ENCODE data around the gene SERHL2. TPM values are rescaled to one million over a fixed set of nuclear protein-coding genes. Genes with fewer than 3 reads are reported as not detected.
"Not testable (repeated sequence)": the region's sequence is repeated elsewhere in the genome, so short reads cannot be mapped to it uniquely, and the experiment has no call there.

SERHL2 gene
- total and polyA plus RNA-seq, 2 donors, result 1.2 to 2.4 TPM

DNA sequence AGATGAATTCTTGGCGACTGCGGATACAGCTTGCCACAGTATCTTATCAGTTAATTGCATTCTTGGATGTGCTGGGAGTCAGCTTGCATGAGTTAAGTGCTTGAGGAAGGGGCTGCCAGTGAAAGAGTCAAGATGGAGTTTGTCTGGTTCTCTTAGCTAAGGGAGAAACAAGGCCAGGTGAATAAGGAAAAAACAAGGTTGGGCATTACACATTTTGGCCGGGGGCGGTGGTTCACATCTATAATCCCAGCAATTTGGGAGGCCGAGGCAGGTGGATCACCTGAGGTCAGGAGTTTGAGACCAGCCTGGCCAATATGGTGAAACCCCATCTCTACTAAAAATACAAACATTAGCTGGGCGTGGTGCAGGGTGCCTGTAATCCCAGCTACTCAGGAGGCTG, 5.6 kb upstream of the SERHL2 start:
- not testable (repeated sequence) for H3K36me3 ChIP-seq (ENCODE audit: control insufficient read depth in 2 of 2, insufficient read depth in 2 of 2, low read length in 1 of 2); H3K9me3 ChIP-seq (ENCODE audit: control insufficient read depth in 2 of 2, insufficient read depth in 1 of 2, low read length in 1 of 2); DNase-seq (ENCODE audit: low read depth in 6 of 9, low spot score in 9 of 9); H3K27ac ChIP-seq (ENCODE audit: low read depth in 1 of 2, low read length in 1 of 2); H3K27me3 ChIP-seq (ENCODE audit: control insufficient read depth in 2 of 2, insufficient read depth in 1 of 2, low read length in 1 of 2); H3K4me1 ChIP-seq (ENCODE audit: control insufficient read depth in 2 of 2, insufficient read depth in 2 of 2, low read length in 2 of 2); H3K4me3 ChIP-seq (ENCODE audit: low read length in 2 of 2)
- 86% methylated on average over 6 of the region's 6 CpGs for WGBS

DNA sequence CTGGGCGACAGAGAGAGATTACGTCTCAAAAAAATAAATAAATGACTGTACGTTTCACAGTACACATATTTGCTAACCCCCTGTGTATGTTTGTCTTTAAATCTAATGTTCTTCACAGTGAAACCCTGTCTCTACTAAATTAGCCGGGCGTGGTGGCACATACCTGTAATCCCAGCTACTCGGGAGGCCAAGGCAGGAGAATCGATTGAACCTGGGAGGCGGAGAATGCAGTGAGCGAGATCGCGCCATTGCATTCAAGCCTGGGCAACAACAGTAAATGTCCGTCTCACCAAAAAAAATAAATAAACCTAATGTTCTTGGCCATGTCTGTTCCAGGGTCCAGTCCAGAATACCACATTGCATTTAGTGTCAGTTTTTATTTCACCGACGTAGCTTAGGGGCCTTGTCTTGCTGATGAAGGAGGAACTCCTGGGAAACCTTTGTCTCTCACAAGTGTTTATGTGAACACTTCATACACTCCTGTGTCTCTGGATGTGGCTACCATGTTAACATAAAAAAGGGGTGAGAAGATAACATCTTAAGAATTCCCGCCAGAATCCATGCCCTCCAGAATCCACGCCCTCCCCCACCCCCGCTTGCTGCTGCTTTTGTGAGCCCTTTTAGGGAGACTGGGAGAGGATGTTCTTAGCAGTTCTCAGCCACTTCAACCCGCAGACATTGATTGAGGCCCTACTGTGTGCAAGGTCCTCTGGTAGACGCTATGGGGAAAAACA, 5.0 kb upstream of the SERHL2 start:
- H3K4me3 ChIP-seq (ENCODE audit: low read length in 2 of 2), result no peak overlapping the region
- H3K4me1 ChIP-seq (ENCODE audit: control insufficient read depth in 2 of 2, insufficient read depth in 2 of 2, low read length in 2 of 2), result peaks cover 0 to 4% of the 10 kb centered on the region in 2 donors
- no peak for DNase-seq (ENCODE audit: low read depth in 6 of 9, low spot score in 9 of 9)
- WGBS, result 95% methylated on average over 19 of the region's 19 CpGs
- peaks cover 0 to 5% of the 10 kb centered on the region in 2 donors for H3K9me3 ChIP-seq (ENCODE audit: control insufficient read depth in 2 of 2, insufficient read depth in 1 of 2, low read length in 1 of 2)
- H3K27ac ChIP-seq (ENCODE audit: low read depth in 1 of 2, low read length in 1 of 2), result no peak overlapping the region
- H3K27me3 ChIP-seq (ENCODE audit: control insufficient read depth in 2 of 2, insufficient read depth in 1 of 2, low read length in 1 of 2), result peaks cover 0 to 6% of the 10 kb centered on the region in 2 donors
- no peaks in the 10 kb centered on the region for H3K36me3 ChIP-seq (ENCODE audit: control insufficient read depth in 2 of 2, insufficient read depth in 2 of 2, low read length in 1 of 2)

DNA sequence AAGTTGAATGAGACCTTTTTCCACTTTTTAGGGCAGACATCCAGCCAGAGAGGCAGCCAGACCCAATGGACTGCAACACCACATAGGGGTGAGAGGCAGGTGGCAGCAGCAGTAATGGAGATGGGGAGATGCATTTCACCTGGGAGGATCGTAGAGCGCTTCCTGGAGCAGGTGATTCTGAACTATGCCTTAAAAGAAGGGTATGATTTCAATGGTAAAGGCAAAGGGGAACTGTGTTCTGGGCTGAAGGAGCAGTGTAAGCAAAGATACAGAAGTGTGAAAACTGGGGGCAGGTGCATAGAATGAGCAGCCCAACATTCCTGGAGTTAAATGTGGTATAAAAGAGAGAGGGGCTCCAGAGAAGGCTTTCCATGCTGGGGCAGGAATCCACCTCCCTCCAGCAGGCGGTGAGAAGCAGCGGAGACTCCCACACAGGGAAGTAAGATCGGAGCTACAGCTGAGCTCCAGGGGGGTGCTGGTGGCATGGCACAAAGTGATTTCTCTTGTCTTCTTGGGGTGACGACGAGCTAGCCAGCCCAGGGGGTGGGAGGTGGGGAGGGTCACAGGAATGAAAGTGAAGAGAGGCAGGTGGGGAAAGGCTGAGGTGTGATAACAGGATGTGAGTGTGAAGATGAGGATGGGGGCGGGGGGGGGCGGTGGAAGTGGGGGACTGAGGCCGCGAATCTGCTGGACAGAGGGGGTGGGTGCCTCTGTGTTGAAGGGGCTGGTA, 4.3 kb upstream of the SERHL2 start:
- Histone ChIP-seq H3K36me3 (ENCODE audit: control insufficient read depth in 2 of 2, insufficient read depth in 2 of 2, low read length in 1 of 2) (no peaks in the 10 kb centered on the region), H3K9me3 (ENCODE audit: control insufficient read depth in 2 of 2, insufficient read depth in 1 of 2, low read length in 1 of 2) (peaks cover 0 to 5% of the 10 kb centered on the region in 2 donors), H3K27me3 (ENCODE audit: control insufficient read depth in 2 of 2, insufficient read depth in 1 of 2, low read length in 1 of 2) (peaks cover 0 to 12% of the 10 kb centered on the region in 2 donors), H3K27ac (ENCODE audit: low read depth in 1 of 2, low read length in 1 of 2) (no peak overlapping the region), H3K4me1 (ENCODE audit: control insufficient read depth in 2 of 2, insufficient read depth in 2 of 2, low read length in 2 of 2) (peaks cover 4 to 10% of the 10 kb centered on the region in 2 donors), H3K4me3 (ENCODE audit: low read length in 2 of 2) (no peak overlapping the region)
- WGBS, result 92% methylated on average over 11 of the region's 11 CpGs
- DNase-seq (ENCODE audit: low read depth in 6 of 9, low spot score in 9 of 9), result no peak

DNA sequence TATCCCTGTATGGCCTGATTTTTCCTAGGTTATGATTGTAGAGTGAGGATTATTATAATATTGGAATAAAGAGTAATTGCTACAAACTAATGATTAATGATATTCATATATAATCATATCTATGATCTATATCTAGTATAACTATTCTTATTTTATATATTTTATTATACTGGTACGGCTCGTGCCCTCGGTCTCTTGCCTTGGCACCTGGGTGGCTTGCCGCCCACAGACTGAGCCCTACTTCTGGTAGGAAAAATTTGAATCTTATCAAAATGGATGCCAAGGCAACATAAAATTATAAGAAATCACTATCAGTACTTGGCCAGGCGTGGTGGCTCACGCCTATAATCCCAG, 1.5 kb upstream of the SERHL2 start:
- not testable (repeated sequence) for H3K9me3 ChIP-seq (ENCODE audit: control insufficient read depth in 2 of 2, insufficient read depth in 1 of 2, low read length in 1 of 2); H3K4me3 ChIP-seq (ENCODE audit: low read length in 2 of 2); H3K27ac ChIP-seq (ENCODE audit: low read depth in 1 of 2, low read length in 1 of 2); DNase-seq (ENCODE audit: low read depth in 6 of 9, low spot score in 9 of 9); H3K36me3 ChIP-seq (ENCODE audit: control insufficient read depth in 2 of 2, insufficient read depth in 2 of 2, low read length in 1 of 2)
- peaks cover 0 to 12% of the 10 kb centered on the region in 2 donors for H3K27me3 ChIP-seq (ENCODE audit: control insufficient read depth in 2 of 2, insufficient read depth in 1 of 2, low read length in 1 of 2)
- peaks cover 4 to 10% of the 10 kb centered on the region in 2 donors for H3K4me1 ChIP-seq (ENCODE audit: control insufficient read depth in 2 of 2, insufficient read depth in 2 of 2, low read length in 2 of 2)
- WGBS, result 95% methylated on average over 6 of the region's 6 CpGs

DNA sequence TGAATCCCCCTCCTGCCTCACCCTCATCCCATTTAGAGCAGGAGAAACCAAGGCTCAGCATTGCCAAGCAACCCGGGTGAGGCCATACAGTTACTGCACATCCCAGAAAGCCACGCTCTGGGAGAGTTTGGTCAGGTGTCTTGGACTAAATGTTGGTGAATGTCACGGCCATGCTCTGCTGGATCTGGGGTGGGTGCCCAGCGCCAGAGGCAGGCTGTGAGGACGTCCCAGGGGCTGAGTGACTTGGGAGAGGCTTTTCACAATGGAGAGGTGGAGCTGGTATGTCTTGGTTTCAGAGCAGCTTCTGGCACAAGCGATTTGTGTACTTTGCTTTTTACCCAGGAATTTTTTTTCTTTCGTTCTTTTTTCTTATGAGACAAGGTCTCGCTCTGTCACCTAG, 6.6 kb downstream of the SERHL2 start:
- H3K36me3 ChIP-seq (ENCODE audit: control insufficient read depth in 2 of 2, insufficient read depth in 2 of 2, low read length in 1 of 2), result peaks cover 0 to 8% of the 10 kb centered on the region in 2 donors
- no peak overlapping the region for H3K27ac ChIP-seq (ENCODE audit: low read depth in 1 of 2, low read length in 1 of 2)
- no peaks in the 10 kb centered on the region for H3K9me3 ChIP-seq (ENCODE audit: control insufficient read depth in 2 of 2, insufficient read depth in 1 of 2, low read length in 1 of 2)
- DNase-seq (ENCODE audit: low read depth in 6 of 9, low spot score in 9 of 9), result no peak
- no peak overlapping the region for H3K4me3 ChIP-seq (ENCODE audit: low read length in 2 of 2)
- H3K4me1 ChIP-seq (ENCODE audit: control insufficient read depth in 2 of 2, insufficient read depth in 2 of 2, low read length in 2 of 2), result peaks cover 0 to 12% of the 10 kb centered on the region in 2 donors
- WGBS, result 94% methylated on average over 8 of the region's 8 CpGs
- no peaks in the 10 kb centered on the region for H3K27me3 ChIP-seq (ENCODE audit: control insufficient read depth in 2 of 2, insufficient read depth in 1 of 2, low read length in 1 of 2)

DNA sequence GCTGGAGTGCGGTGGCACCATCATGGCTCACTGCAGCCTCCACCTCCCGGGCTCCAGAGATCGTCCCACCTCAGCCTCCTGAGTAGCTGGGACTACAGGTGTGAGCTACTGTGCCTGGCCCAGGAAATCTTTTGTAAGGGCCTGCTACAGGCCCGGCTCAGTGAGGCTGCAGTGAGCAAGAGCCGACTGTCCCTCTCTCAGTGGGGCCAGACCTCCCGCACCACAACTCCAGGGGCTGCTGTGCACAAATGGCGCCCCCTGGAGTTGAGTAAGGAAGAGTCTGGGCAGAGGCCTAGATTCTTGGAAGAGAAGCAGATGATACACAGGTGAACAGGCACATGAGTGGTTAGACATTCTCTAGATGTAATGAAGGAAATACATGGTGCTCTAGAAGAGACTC, 7.0 kb downstream of the SERHL2 start:
- H3K4me3 ChIP-seq (ENCODE audit: low read length in 2 of 2), result no peak overlapping the region
- 94% methylated on average over 7 of the region's 7 CpGs for WGBS
- no peaks in the 10 kb centered on the region for H3K27me3 ChIP-seq (ENCODE audit: control insufficient read depth in 2 of 2, insufficient read depth in 1 of 2, low read length in 1 of 2)
- no peak overlapping the region for H3K27ac ChIP-seq (ENCODE audit: low read depth in 1 of 2, low read length in 1 of 2)
- H3K4me1 ChIP-seq (ENCODE audit: control insufficient read depth in 2 of 2, insufficient read depth in 2 of 2, low read length in 2 of 2), result peaks cover 0 to 12% of the 10 kb centered on the region in 2 donors
- no peak for DNase-seq (ENCODE audit: low read depth in 6 of 9, low spot score in 9 of 9)
- no peaks in the 10 kb centered on the region for H3K9me3 ChIP-seq (ENCODE audit: control insufficient read depth in 2 of 2, insufficient read depth in 1 of 2, low read length in 1 of 2)
- H3K36me3 ChIP-seq (ENCODE audit: control insufficient read depth in 2 of 2, insufficient read depth in 2 of 2, low read length in 1 of 2), result peaks cover 0 to 8% of the 10 kb centered on the region in 2 donors

DNA sequence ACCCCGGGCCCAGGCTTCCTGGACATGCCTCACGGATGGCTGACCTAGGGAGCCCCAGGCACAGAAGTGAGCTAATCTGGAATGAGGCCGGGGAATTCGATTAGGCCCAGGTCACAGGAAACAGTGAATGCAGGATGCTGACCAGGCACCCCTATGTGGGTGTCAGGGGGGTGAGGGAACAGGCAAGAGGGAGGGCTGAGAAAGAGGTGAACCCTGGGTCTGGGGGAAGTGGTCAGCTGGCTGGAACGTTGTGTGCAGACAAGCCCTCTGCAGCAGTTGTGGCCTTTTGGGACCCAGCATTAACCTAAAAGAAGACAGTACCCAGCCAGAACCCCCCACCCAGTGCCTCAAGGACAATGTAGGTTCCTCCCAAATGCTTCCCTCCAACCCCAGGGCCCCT, 8.1 kb downstream of the SERHL2 start:
- peaks cover 0 to 11% of the 10 kb centered on the region in 2 donors for H3K36me3 ChIP-seq (ENCODE audit: control insufficient read depth in 2 of 2, insufficient read depth in 2 of 2, low read length in 1 of 2)
- peaks cover 0 to 12% of the 10 kb centered on the region in 2 donors for H3K4me1 ChIP-seq (ENCODE audit: control insufficient read depth in 2 of 2, insufficient read depth in 2 of 2, low read length in 2 of 2)
- DNase-seq (ENCODE audit: low read depth in 6 of 9, low spot score in 9 of 9), result no peak
- H3K4me3 ChIP-seq (ENCODE audit: low read length in 2 of 2), result no peak overlapping the region
- no peak overlapping the region for H3K27ac ChIP-seq (ENCODE audit: low read depth in 1 of 2, low read length in 1 of 2)
- H3K9me3 ChIP-seq (ENCODE audit: control insufficient read depth in 2 of 2, insufficient read depth in 1 of 2, low read length in 1 of 2), result peaks cover 0 to 3% of the 10 kb centered on the region in 2 donors
- 73% methylated on average over 5 of the region's 5 CpGs for WGBS
- no peaks in the 10 kb centered on the region for H3K27me3 ChIP-seq (ENCODE audit: control insufficient read depth in 2 of 2, insufficient read depth in 1 of 2, low read length in 1 of 2)

DNA sequence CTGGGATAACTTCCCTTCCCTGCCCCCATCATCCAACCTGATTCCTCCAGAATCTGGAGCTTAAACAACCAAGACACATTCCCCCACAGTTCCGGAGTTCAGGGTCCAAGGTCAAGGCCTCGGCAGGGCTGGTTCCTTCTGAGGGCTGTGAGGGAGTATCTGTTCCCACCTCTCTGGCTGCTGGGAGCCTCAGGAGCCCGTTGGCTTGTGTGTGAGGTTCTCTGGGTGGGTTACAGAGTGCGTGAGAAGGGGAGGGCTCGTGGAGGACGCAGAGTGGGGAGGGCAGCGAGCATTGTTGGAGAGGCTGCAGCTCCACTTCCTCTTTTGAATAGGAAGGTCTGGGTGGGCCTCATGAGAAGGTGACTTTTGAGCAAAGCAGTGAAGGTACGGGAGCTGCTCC, 8.5 kb downstream of the SERHL2 start:
- Histone ChIP-seq H3K27me3 (ENCODE audit: control insufficient read depth in 2 of 2, insufficient read depth in 1 of 2, low read length in 1 of 2) (no peaks in the 10 kb centered on the region), H3K27ac (ENCODE audit: low read depth in 1 of 2, low read length in 1 of 2) (no peak overlapping the region), H3K4me3 (ENCODE audit: low read length in 2 of 2) (no peak overlapping the region), H3K36me3 (ENCODE audit: control insufficient read depth in 2 of 2, insufficient read depth in 2 of 2, low read length in 1 of 2) (peaks cover 0 to 11% of the 10 kb centered on the region in 2 donors), H3K9me3 (ENCODE audit: control insufficient read depth in 2 of 2, insufficient read depth in 1 of 2, low read length in 1 of 2) (peaks cover 0 to 3% of the 10 kb centered on the region in 2 donors), H3K4me1 (ENCODE audit: control insufficient read depth in 2 of 2, insufficient read depth in 2 of 2, low read length in 2 of 2) (peaks cover 0 to 12% of the 10 kb centered on the region in 2 donors)
- 31% methylated on average over 8 of the region's 8 CpGs for WGBS
- no peak for DNase-seq (ENCODE audit: low read depth in 6 of 9, low spot score in 9 of 9)

DNA sequence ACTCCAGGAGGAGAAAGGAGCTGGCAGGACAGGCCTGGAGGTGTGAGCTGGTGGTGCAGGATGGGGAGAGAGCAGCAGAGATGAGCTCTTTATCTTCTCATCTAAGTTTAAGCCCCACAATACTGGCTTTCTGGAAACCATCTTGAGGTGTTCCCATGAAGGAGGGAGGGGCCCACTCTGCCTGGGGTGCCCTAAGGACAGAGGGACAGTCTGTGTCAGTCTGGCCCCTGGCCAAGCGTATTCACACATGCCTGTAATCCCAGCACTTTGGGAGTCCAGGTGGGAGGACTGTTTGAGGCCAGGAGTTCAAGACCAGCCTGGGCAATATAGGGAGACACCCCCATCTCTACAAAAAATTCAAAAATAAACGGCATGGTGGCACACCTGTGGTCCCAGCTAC, 8.9 kb downstream of the SERHL2 start:
- H3K27me3 ChIP-seq (ENCODE audit: control insufficient read depth in 2 of 2, insufficient read depth in 1 of 2, low read length in 1 of 2), result no peaks in the 10 kb centered on the region
- H3K27ac ChIP-seq (ENCODE audit: low read depth in 1 of 2, low read length in 1 of 2), result no peak overlapping the region
- no peak overlapping the region for H3K4me3 ChIP-seq (ENCODE audit: low read length in 2 of 2)
- WGBS, result 83% methylated on average over 2 of the region's 2 CpGs
- no peak for DNase-seq (ENCODE audit: low read depth in 6 of 9, low spot score in 9 of 9)
- peaks cover 0 to 12% of the 10 kb centered on the region in 2 donors for H3K4me1 ChIP-seq (ENCODE audit: control insufficient read depth in 2 of 2, insufficient read depth in 2 of 2, low read length in 2 of 2)
- peaks cover 0 to 3% of the 10 kb centered on the region in 2 donors for H3K9me3 ChIP-seq (ENCODE audit: control insufficient read depth in 2 of 2, insufficient read depth in 1 of 2, low read length in 1 of 2)
- H3K36me3 ChIP-seq (ENCODE audit: control insufficient read depth in 2 of 2, insufficient read depth in 2 of 2, low read length in 1 of 2), result peaks cover 0 to 11% of the 10 kb centered on the region in 2 donors
